ENCODE data around the gene SH3BGRL2.
"Not testable (repeated sequence)": the region's sequence is repeated elsewhere in the genome, so short reads cannot be mapped to it uniquely, and the experiment has no call there.

The SH3BGRL2 gene

GRCh38 chr6:79614326-79615305 is 16.5 kb upstream of the SH3BGRL2 start:
- DNase-seq (ENCODE audit: low read depth): no peak

- no peak for DNase-seq (ENCODE audit: low read depth)
These were observed 13.6 kb upstream of the SH3BGRL2 start for GRCh38 chr6:79617518-79617941.

- not testable (repeated sequence) for DNase-seq (ENCODE audit: low read depth)
These were observed 12.7 kb upstream of the SH3BGRL2 start for GRCh38 chr6:79618425-79618824.

- no peak for DNase-seq (ENCODE audit: low read depth)
These were observed 9.6 kb upstream of the SH3BGRL2 start for GRCh38 chr6:79621579-79621978.

- DNase-seq (ENCODE audit: low read depth): no peak
These were observed 8.8 kb upstream of the SH3BGRL2 start for GRCh38 chr6:79622364-79622763.

GRCh38 chr6:79623106-79623505 is 8.0 kb upstream of the SH3BGRL2 start:
- no peak for DNase-seq (ENCODE audit: low read depth)

GRCh38 chr6:79625746-79626145 is 5.4 kb upstream of the SH3BGRL2 start:
- no peak for DNase-seq (ENCODE audit: low read depth)

- DNase-seq (ENCODE audit: low read depth): no peak
These were observed 4.3 kb upstream of the SH3BGRL2 start for GRCh38 chr6:79626811-79627210.

- DNase-seq (ENCODE audit: low read depth): no peak
These were observed 3.7 kb upstream of the SH3BGRL2 start for GRCh38 chr6:79627422-79627821.

- DNase-seq (ENCODE audit: low read depth): no peak
These were observed 2.5 kb upstream of the SH3BGRL2 start for GRCh38 chr6:79628466-79629288.

- DNase-seq (ENCODE audit: low read depth): no peak
These were observed 698 bp upstream of the SH3BGRL2 start for GRCh38 chr6:79630380-79630882.

GRCh38 chr6:79631693-79632172 is 604 bp downstream of the SH3BGRL2 start:
- no peak for DNase-seq (ENCODE audit: low read depth)

- DNase-seq (ENCODE audit: low read depth): no peak
These were observed 1.5 kb downstream of the SH3BGRL2 start for GRCh38 chr6:79632580-79632979.

- DNase-seq (ENCODE audit: low read depth): no peak
These were observed 3.5 kb downstream of the SH3BGRL2 start for GRCh38 chr6:79634491-79635231.

GRCh38 chr6:79635232-79635543 is 4.1 kb downstream of the SH3BGRL2 start:
- DNase-seq (ENCODE audit: low read depth): peak; percentile 2

- DNase-seq (ENCODE audit: low read depth): no peak
These were observed 5.5 kb downstream of the SH3BGRL2 start for GRCh38 chr6:79636673-79637072.

- DNase-seq (ENCODE audit: low read depth): no peak
These were observed 9.3 kb downstream of the SH3BGRL2 start for GRCh38 chr6:79640146-79641111.

- no peak for DNase-seq (ENCODE audit: low read depth)
These were observed 14.9 kb downstream of the SH3BGRL2 start for GRCh38 chr6:79646006-79646405.

- DNase-seq (ENCODE audit: low read depth): no peak
These were observed 15.4 kb downstream of the SH3BGRL2 start for GRCh38 chr6:79646561-79646960.

- no peak for DNase-seq (ENCODE audit: low read depth)
These were observed 16.6 kb downstream of the SH3BGRL2 start for GRCh38 chr6:79647741-79648140.

GRCh38 chr6:79648328-79648727 is 17.2 kb downstream of the SH3BGRL2 start:
- DNase-seq (ENCODE audit: low read depth): no peak
